C4-2B (cell line): ENCODE measurements around the gene NEK3.

ENCODE experiments used
- CTCF ChIP-seq: fragments of 450-650 bp; conservative IDR thresholded peaks from 2 replicates; pipeline ENCODE4 v1.5.1; 2017; ENCODE audit warnings: mild to moderate bottlenecking
- ZFX ChIP-seq: fragments of 450-650 bp; IDR thresholded peaks from 2 replicates; pipeline ENCODE4 v1.6.1; 2017

GRCh38 chr13:52155177-52155576, 4.2 kb downstream of the NEK3 start:
- TF ChIP-seq CTCF (no peak), ZFX (no peak)
